Stomach (tissue), 4 donors: Measurements from ENCODE around the gene DRAXIN.

Source experiments
- CTCF ChIP-seq, 7 experiments: fragments of 450-650 bp in 4 of 7; fragments of 200-600 bp in 3 of 7; sonication (generic) in 3 of 7; IDR thresholded peaks; one replicate each; pipeline ENCODE4 v1.5.1; 2016 to 2019; ENCODE audit warnings: antibody characterized with exemption in 7 of 7, control low read depth in 2 of 7, mild to moderate bottlenecking in 1 of 7
- EP300 ChIP-seq: sonication (generic); formaldehyde crosslinking; IDR thresholded peaks from one replicate; pipeline ENCODE4 v1.6.1; 2017; ENCODE audit warnings: antibody characterized with exemption
- POLR2A ChIP-seq, 4 donors: fragments of 450-650 bp; IDR thresholded peaks; one replicate each; pipeline ENCODE4 v1.6.1; 2016; ENCODE audit warnings: antibody characterized with exemption in 4 of 4, control low read depth in 2 of 4, mild to moderate bottlenecking in 1 of 4, moderate library complexity in 1 of 4

- TF ChIP-seq CTCF (IDR thresholded peaks at IDR 0.05), result no peak
- TF ChIP-seq POLR2A (IDR thresholded peaks at IDR 0.05), result no peak
- no peak for TF ChIP-seq EP300
Observed at GRCh38 chr1:11735854-11736745, 44.6 kb downstream of the DRAXIN start, which contains the start of gene AGTRAP.
